HCT116 (cell line): ENCODE measurements around the gene ZBBX. TPM values are rescaled to one million over a fixed set of nuclear protein-coding genes. Genes with fewer than 3 reads are reported as not detected.

Source experiments
- ATAC-seq: fragments of 200-7000 bp; cut with Tn5 transposase; 2 replicates; pipeline ENCODE4 v1.9.1; 2020; ENCODE audit warnings: mild to moderate bottlenecking, moderate library complexity
- BruUV-seq: library from RNA; stranded (reverse); fragments of 400-500 nt; replicated peaks from 2 replicates; lab custom pipeline; 2021; lab: Mats Ljungman, UMichigan
- CTCF ChIA-PET: fragments of 300-600 bp; sonication (Branson Sonifier 250); formaldehyde crosslinking; loops from one replicate; lab custom pipeline; 2021; ENCODE audit warnings: antibody characterized with exemption; lab: Charles Lee
- POLR2A ChIA-PET: fragments of 300-600, 350-600 bp; sonication (Branson Sonifier 250); formaldehyde crosslinking; loops from one replicate; lab custom pipeline; 2021; ENCODE audit warnings: antibody characterized with exemption; lab: Charles Lee
- RAD21 ChIA-PET, 2 experiments: fragments of 300-600 bp; sonication (Branson Sonifier 250); formaldehyde crosslinking; loops; one replicate each; lab custom pipeline; 2023; ENCODE audit warnings: low total read pairs in 2 of 2; ENCODE audit not compliant: uncharacterized antibody in 2 of 2, unreplicated experiment in 2 of 2, low non-redundant PET in 1 of 2; lab: Charles Lee
- DNase-seq: peaks from one replicate; pipeline ENCODE4 v3.0.0-alpha.2; 2010; ENCODE audit warnings: low read depth, low spot score
- H2AFZ ChIP-seq: fragments of 200-600 bp; shearing (Covaris generic), sonication (generic); 2 replicates; pipeline ENCODE4 v1.6.1; 2017; ENCODE audit warnings: low read depth, mixed run types, mixed read lengths, antibody characterized with exemption, low read length; ENCODE audit not compliant: poor library complexity, severe bottlenecking
- H3K27ac ChIP-seq: 2 replicates; pipeline ENCODE4 v1.5.1; 2012; ENCODE audit warnings: low read depth, low read length
- H3K27me3 ChIP-seq: fragments of 200-600 bp; sonication (generic); 2 replicates; pipeline ENCODE4 v1.6.1; 2016; ENCODE audit warnings: mixed run types, low read length, mixed read lengths; ENCODE audit not compliant: insufficient read depth
- H3K36me3 ChIP-seq, 2 experiments: fragments of 200-500 bp in 1 of 2; fragments of 200-600 bp in 1 of 2; sonication (Bioruptor generic) in 1 of 2; sonication (generic) in 1 of 2; 2 replicates each; pipeline versions ENCODE4 v1.5.1 to v1.6.1; 2014 to 2016; ENCODE audit warnings: low read length in 2 of 2, inconsistent platforms in 1 of 2, mixed read lengths in 1 of 2, mixed run types in 1 of 2; ENCODE audit not compliant: insufficient read depth in 2 of 2, control insufficient read depth in 1 of 2
- H3K4me1 ChIP-seq, 2 experiments: fragments of 200-600 bp in 1 of 2; sonication (generic) in 1 of 2; 2 replicates each; pipeline versions ENCODE4 v1.5.1 to v1.6.1; 2012 to 2017; ENCODE audit warnings: low read length in 2 of 2, inconsistent platforms in 1 of 2, mild to moderate bottlenecking in 1 of 2, mixed read lengths in 1 of 2, mixed run types in 1 of 2, moderate library complexity in 1 of 2; ENCODE audit not compliant: insufficient read depth in 2 of 2, control insufficient read depth in 1 of 2
- H3K4me2 ChIP-seq: fragments of 200-600 bp; sonication (generic); 2 replicates; pipeline ENCODE4 v1.6.1; 2017; ENCODE audit warnings: mixed run types, low read length, mixed read lengths
- H3K4me3 ChIP-seq, 2 experiments: fragments of 200-600 bp in 1 of 2; sonication (generic) in 1 of 2; replicated peaks in 1 of 2; 2 replicates each; pipeline ENCODE4 v1.5.1; 2011 to 2016; ENCODE audit warnings: low read length in 2 of 2, control low read depth in 1 of 2, low read depth in 1 of 2, mild to moderate bottlenecking in 1 of 2, mixed read lengths in 1 of 2, mixed run types in 1 of 2
- H3K79me2 ChIP-seq: fragments of 200-600 bp; sonication (generic); 2 replicates; pipeline ENCODE4 v1.6.1; 2017; ENCODE audit warnings: mild to moderate bottlenecking, mixed run types, low read length, moderate library complexity, mixed read lengths; ENCODE audit not compliant: insufficient read depth
- H3K9ac ChIP-seq: fragments of 200-600 bp; sonication (generic); 2 replicates; pipeline ENCODE4 v1.6.1; 2016; ENCODE audit warnings: low read length, mixed read lengths
- H3K9me2 ChIP-seq: fragments of 200-600 bp; sonication (generic), shearing (Covaris generic); 2 replicates; pipeline ENCODE4 v1.6.1; 2017; ENCODE audit warnings: mixed run types, mild to moderate bottlenecking, moderate library complexity; ENCODE audit not compliant: insufficient read depth
- H3K9me3 ChIP-seq, 2 experiments: fragments of 200-500 bp in 1 of 2; fragments of 200-600 bp in 1 of 2; sonication (Bioruptor generic) in 1 of 2; sonication (generic) in 1 of 2; 2 replicates each; pipeline ENCODE4 v1.6.1; 2014 to 2017; ENCODE audit warnings: low read length in 2 of 2, mixed read lengths in 2 of 2, inconsistent platforms in 1 of 2, low read depth in 1 of 2, mild to moderate bottlenecking in 1 of 2, mixed run types in 1 of 2, moderate library complexity in 1 of 2; ENCODE audit not compliant: control insufficient read depth in 1 of 2, insufficient read depth in 1 of 2
- H4K20me1 ChIP-seq: fragments of 200-600 bp; sonication (generic), shearing (Covaris generic); 2 replicates; pipeline ENCODE4 v1.6.1; 2017; ENCODE audit warnings: mixed run types, mild to moderate bottlenecking, moderate library complexity; ENCODE audit not compliant: insufficient read depth
- CBX3 ChIP-seq: IDR thresholded peaks from 2 replicates; pipeline ENCODE4 v1.6.1; 2012; ENCODE audit warnings: low read depth
- CEBPB ChIP-seq: IDR thresholded peaks from 2 replicates; pipeline ENCODE4 v1.6.1; 2012; ENCODE audit warnings: low read depth
- EGR1 ChIP-seq: IDR thresholded peaks from 2 replicates; pipeline ENCODE4 v1.6.1; 2012; ENCODE audit warnings: low read depth
- ELF1 ChIP-seq: IDR thresholded peaks from 2 replicates; pipeline ENCODE4 v1.6.1; 2012; ENCODE audit warnings: low read depth, borderline replicate concordance
- EZH2phosphoT487 ChIP-seq: fragments of 200-600 bp; IDR thresholded peaks from 2 replicates; pipeline ENCODE4 v1.6.1; 2018; ENCODE audit warnings: antibody characterized with exemption, borderline replicate concordance
- FOSL1 ChIP-seq: IDR thresholded peaks from 2 replicates; pipeline ENCODE4 v1.6.1; 2012; ENCODE audit warnings: low read depth
- POLR2A ChIP-seq: IDR thresholded peaks from 2 replicates; pipeline ENCODE4 v1.7.0; 2011; ENCODE audit warnings: borderline replicate concordance; ENCODE audit not compliant: insufficient read depth, insufficient read length; ENCODE audit errors: extremely low read depth
- POLR2AphosphoS5 ChIP-seq: IDR thresholded peaks from 2 replicates; pipeline ENCODE4 v1.6.1; 2011; ENCODE audit warnings: mild to moderate bottlenecking, low read depth, low read length, moderate library complexity
- RAD21 ChIP-seq: IDR thresholded peaks from 2 replicates; pipeline ENCODE4 v1.6.1; 2012; ENCODE audit warnings: low read depth, mild to moderate bottlenecking
- SIN3A ChIP-seq: IDR thresholded peaks from 2 replicates; pipeline ENCODE4 v1.6.1; 2012; ENCODE audit warnings: low read depth
- SP1 ChIP-seq: IDR thresholded peaks from 2 replicates; pipeline ENCODE4 v1.6.1; 2012; ENCODE audit warnings: low read depth
- SRF ChIP-seq: IDR thresholded peaks from 2 replicates; pipeline ENCODE4 v1.6.1; 2012; ENCODE audit warnings: low read depth
- TCF7L2 ChIP-seq: IDR thresholded peaks from 2 replicates; pipeline ENCODE4 v1.7.0; 2011; ENCODE audit warnings: borderline replicate concordance, inconsistent platforms; ENCODE audit not compliant: insufficient read depth, insufficient read length; ENCODE audit errors: extremely low read depth
- YY1 ChIP-seq: IDR thresholded peaks from 2 replicates; pipeline ENCODE4 v1.6.1; 2011; ENCODE audit warnings: low read length, low read depth, moderate library complexity, mild to moderate bottlenecking; ENCODE audit not compliant: insufficient replicate concordance; ENCODE audit errors: extremely low read depth
- ZFX ChIP-seq: fragments of 450-650 bp; IDR thresholded peaks from 2 replicates; pipeline ENCODE4 v1.6.1; 2017
- ZNF274 ChIP-seq: fragments of 200-500 bp; sonication (Bioruptor generic); IDR thresholded peaks from 2 replicates; pipeline ENCODE4 v1.6.1; 2014; ENCODE audit warnings: mild to moderate bottlenecking, low read depth, low read length, inconsistent platforms
- intact Hi-C: fragments of 100-400 bp; cut with micrococcal nuclease; formaldehyde crosslinking; loops from 2 replicates; pipeline ENCODE4 v1.10.0; 2022
- total RNA-seq: library from RNA; stranded (reverse); gene quantifications from one replicate; pipeline ENCODE4 v1.2.1, GENCODE V29; 2021; ENCODE audit not compliant: unreplicated experiment
- TF ChIP-seq, protein P1 (sequence below): IDR thresholded peaks from 2 replicates; pipeline ENCODE4 v1.6.1; 2012; ENCODE audit warnings: low read depth
- TF ChIP-seq, protein P2 (sequence below): IDR thresholded peaks from 2 replicates; pipeline ENCODE4 v1.6.1; 2012
- TF ChIP-seq, protein P3 (sequence below), 3 experiments: fragments of 200-600 bp in 1 of 3; sonication (generic) in 1 of 3; IDR thresholded peaks in 2 of 3; conservative IDR thresholded peaks in 1 of 3; 2 replicates each; pipeline ENCODE4 v1.5.1; 2012 to 2017; ENCODE audit warnings: low read depth in 2 of 3, low read length in 2 of 3, antibody characterized with exemption in 1 of 3, borderline replicate concordance in 1 of 3, control low read depth in 1 of 3, mild to moderate bottlenecking in 1 of 3, mixed read lengths in 1 of 3, mixed run types in 1 of 3, moderate library complexity in 1 of 3; ENCODE audit not compliant: insufficient read depth in 1 of 3
- TF ChIP-seq, protein P4 (sequence below): IDR thresholded peaks from 2 replicates; pipeline ENCODE4 v1.6.1; 2012

Gene ZBBX
- total RNA-seq, 1 experiment from 2014 or later = 0.81 TPM

DNA sequence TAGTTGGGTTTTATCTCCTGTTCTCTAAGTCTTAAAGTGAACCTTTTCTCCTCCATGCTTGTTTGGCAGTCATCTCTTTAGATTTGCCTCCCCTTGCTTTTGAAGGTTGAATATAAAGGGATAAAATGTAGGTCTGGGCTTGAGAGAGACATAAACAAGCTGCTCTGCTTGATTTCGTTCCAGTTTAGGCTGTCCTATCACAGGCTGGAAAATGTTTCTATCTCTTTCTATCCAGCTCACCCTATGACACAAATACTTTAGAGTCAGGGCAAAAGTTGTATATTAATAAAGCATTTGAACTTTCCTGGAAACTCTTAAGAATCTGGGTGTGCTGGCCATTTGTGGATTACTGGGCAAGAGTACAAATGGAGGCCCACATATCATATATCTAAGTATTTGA lies 29.5 kb upstream of the ZBBX start:
- intact Hi-C loops = loop anchor here (10.0 kb wide), 1 partner anchor 755 kb away; no protein-coding TSS in a partner anchor
- RAD21 ChIA-PET = no interaction called here
- TF ChIP-seq EGR1 (no peak), ZNF274 (no peak), ELF1 (no peak), ZFX (no peak), SP1 (no peak), TCF7L2 (no peak), CBX3 (no peak), EZH2phosphoT487 (no peak), SRF (no peak), RAD21 (no peak), POLR2AphosphoS5 (no peak), YY1 (no peak), POLR2A (no peak), CEBPB (no peak), FOSL1 (no peak), SIN3A (no peak)
- TF ChIP-seq, protein P1, sequence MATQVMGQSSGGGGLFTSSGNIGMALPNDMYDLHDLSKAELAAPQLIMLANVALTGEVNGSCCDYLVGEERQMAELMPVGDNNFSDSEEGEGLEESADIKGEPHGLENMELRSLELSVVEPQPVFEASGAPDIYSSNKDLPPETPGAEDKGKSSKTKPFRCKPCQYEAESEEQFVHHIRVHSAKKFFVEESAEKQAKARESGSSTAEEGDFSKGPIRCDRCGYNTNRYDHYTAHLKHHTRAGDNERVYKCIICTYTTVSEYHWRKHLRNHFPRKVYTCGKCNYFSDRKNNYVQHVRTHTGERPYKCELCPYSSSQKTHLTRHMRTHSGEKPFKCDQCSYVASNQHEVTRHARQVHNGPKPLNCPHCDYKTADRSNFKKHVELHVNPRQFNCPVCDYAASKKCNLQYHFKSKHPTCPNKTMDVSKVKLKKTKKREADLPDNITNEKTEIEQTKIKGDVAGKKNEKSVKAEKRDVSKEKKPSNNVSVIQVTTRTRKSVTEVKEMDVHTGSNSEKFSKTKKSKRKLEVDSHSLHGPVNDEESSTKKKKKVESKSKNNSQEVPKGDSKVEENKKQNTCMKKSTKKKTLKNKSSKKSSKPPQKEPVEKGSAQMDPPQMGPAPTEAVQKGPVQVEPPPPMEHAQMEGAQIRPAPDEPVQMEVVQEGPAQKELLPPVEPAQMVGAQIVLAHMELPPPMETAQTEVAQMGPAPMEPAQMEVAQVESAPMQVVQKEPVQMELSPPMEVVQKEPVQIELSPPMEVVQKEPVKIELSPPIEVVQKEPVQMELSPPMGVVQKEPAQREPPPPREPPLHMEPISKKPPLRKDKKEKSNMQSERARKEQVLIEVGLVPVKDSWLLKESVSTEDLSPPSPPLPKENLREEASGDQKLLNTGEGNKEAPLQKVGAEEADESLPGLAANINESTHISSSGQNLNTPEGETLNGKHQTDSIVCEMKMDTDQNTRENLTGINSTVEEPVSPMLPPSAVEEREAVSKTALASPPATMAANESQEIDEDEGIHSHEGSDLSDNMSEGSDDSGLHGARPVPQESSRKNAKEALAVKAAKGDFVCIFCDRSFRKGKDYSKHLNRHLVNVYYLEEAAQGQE = no peak
- TF ChIP-seq, protein P2, sequence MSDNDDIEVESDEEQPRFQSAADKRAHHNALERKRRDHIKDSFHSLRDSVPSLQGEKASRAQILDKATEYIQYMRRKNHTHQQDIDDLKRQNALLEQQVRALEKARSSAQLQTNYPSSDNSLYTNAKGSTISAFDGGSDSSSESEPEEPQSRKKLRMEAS = no peak
- TF ChIP-seq, protein P3, sequence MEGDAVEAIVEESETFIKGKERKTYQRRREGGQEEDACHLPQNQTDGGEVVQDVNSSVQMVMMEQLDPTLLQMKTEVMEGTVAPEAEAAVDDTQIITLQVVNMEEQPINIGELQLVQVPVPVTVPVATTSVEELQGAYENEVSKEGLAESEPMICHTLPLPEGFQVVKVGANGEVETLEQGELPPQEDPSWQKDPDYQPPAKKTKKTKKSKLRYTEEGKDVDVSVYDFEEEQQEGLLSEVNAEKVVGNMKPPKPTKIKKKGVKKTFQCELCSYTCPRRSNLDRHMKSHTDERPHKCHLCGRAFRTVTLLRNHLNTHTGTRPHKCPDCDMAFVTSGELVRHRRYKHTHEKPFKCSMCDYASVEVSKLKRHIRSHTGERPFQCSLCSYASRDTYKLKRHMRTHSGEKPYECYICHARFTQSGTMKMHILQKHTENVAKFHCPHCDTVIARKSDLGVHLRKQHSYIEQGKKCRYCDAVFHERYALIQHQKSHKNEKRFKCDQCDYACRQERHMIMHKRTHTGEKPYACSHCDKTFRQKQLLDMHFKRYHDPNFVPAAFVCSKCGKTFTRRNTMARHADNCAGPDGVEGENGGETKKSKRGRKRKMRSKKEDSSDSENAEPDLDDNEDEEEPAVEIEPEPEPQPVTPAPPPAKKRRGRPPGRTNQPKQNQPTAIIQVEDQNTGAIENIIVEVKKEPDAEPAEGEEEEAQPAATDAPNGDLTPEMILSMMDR (IDR thresholded peaks at IDR 0.05 in 2 of 3, conservative IDR thresholded peaks at IDR 0.05 in 1 of 3; ENCODE audit: borderline replicate concordance in 1 of 3, insufficient read depth in 1 of 3, low read depth in 2 of 3, low read length in 2 of 3) = no peak
- TF ChIP-seq, protein P4, sequence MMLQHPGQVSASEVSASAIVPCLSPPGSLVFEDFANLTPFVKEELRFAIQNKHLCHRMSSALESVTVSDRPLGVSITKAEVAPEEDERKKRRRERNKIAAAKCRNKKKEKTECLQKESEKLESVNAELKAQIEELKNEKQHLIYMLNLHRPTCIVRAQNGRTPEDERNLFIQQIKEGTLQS = no peak
- Histone ChIP-seq H3K27ac (no peak overlapping the region), H4K20me1 (no peaks in the 10 kb centered on the region), H3K79me2 (no peaks in the 10 kb centered on the region), H3K27me3 (no peaks in the 10 kb centered on the region), H3K4me2 (no peak overlapping the region), H3K4me3 (no peak overlapping the region), H2AFZ (no peak overlapping the region), H3K9ac (no peak overlapping the region), H3K9me2 (no peaks in the 10 kb centered on the region), H3K36me3 (no peaks in the 10 kb centered on the region), H3K9me3 (no peaks in the 10 kb centered on the region), H3K4me1 (no peaks in the 10 kb centered on the region)
- no TSS peak for BruUV-seq
- ATAC-seq (no peak), DNase-seq (no peak)
- CTCF ChIA-PET = interaction anchor here (1.2 to 2.5 kb wide), 2 partner anchors 331 to 472 kb away, joined by 3 to 14 read pairs; no protein-coding TSS in a partner anchor
- POLR2A ChIA-PET = no interaction called here
